ENCODE data around the gene SLC1A4. TPM values are rescaled to one million over a fixed set of nuclear protein-coding genes. Genes with fewer than 3 reads are reported as not detected.
A peak's percentile ranks its signal among the peaks of the same experiment; 100 is the strongest.
"Not testable (repeated sequence)": the region's sequence is repeated elsewhere in the genome, so short reads cannot be mapped to it uniquely, and the experiment has no call there.

Gene SLC1A4
- total RNA-seq, 2 donors from 2014 or later, result 0.07 to 1.9 TPM

DNA sequence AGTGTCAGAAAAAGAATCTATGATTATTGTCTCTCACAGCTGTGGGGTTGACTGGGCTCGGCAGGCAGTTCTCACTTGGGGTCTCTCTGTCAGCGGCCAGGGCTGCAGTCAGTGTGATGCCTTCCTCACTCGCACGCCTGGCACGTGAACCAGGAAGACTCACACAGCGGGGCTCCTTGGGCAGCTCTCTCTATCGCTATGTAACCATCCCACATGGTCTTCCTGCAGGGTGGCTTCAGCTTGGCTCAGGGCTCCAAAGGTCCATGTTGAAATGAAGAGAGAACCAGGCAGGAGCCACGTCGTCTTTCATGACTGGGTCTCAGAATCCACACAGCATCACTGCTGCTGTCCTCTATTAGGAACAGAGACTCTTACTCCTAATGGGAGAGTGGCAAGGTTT lies 30.6 kb upstream of the SLC1A4 start:
- no peak for DNase-seq
- no peak overlapping the region for H3K9ac ChIP-seq (ENCODE audit: extremely low read depth, low read length, poor library complexity, severe bottlenecking)
- no peaks in the 10 kb centered on the region for H3K36me3 Mint-ChIP-seq (ENCODE audit: low read depth)
- H3K36me3 ChIP-seq (ENCODE audit: control insufficient read depth, insufficient read depth, low read length), result no peaks in the 10 kb centered on the region
- peaks cover 5% of the 10 kb centered on the region for H3K9me3 ChIP-seq (ENCODE audit: control insufficient read depth, low read length)
- WGBS, 2 experiments (ENCODE audit: insufficient coverage in 1 of 2, insufficient read length in 1 of 2), result 90 to 93% methylated on average over 5 to 9 of the region's 9 CpGs
- H3K9me3 Mint-ChIP-seq, result peaks cover 4% of the 10 kb centered on the region
- H3K4me1 ChIP-seq (ENCODE audit: control insufficient read depth, insufficient read depth, low read length), result no peaks in the 10 kb centered on the region
- no peak overlapping the region for H3K4me3 Mint-ChIP-seq
- H3K27ac Mint-ChIP-seq, result no peak overlapping the region
- peaks cover 2% of the 10 kb centered on the region for H3K27me3 Mint-ChIP-seq (ENCODE audit: insufficient read depth)
- TF ChIP-seq CTCF (conservative IDR thresholded peaks at IDR 0.05), result no peak
- H3K4me1 Mint-ChIP-seq, result no peaks in the 10 kb centered on the region
- no peak overlapping the region for H3K4me3 ChIP-seq (ENCODE audit: low read length)
- no peaks in the 10 kb centered on the region for H3K27me3 ChIP-seq (ENCODE audit: control insufficient read depth, insufficient read depth, low read length, poor library complexity, severe bottlenecking)
- no peak overlapping the region for H3K27ac ChIP-seq (ENCODE audit: low read depth, low read length)

DNA sequence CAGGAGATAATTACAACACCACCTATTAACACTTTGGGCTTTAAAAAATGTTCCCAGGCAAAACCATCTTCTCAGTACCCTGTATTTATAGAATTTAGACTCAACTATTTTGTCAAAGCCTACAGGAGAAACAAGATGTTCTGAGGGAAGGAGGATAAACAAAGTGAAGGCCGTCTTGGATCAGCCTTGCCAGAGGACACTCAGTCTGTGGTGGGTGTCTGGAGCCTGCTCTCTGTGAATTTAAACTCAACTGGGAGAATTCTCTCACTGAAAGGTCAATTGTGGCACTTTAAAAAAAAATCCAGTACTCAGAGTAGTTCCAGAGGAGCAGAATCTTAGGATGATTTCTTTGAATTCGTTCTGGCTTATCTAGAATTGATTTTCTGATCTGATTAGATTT lies 28.4 kb upstream of the SLC1A4 start:
- TF ChIP-seq CTCF (conservative IDR thresholded peaks at IDR 0.05), result no peak
- no peak for DNase-seq
- H3K4me1 ChIP-seq (ENCODE audit: control insufficient read depth, insufficient read depth, low read length), result no peaks in the 10 kb centered on the region
- no peak overlapping the region for H3K27ac ChIP-seq (ENCODE audit: low read depth, low read length)
- H3K36me3 Mint-ChIP-seq (ENCODE audit: low read depth), result no peaks in the 10 kb centered on the region
- H3K9me3 ChIP-seq (ENCODE audit: control insufficient read depth, low read length), result no peaks in the 10 kb centered on the region
- WGBS, 2 experiments (ENCODE audit: insufficient coverage in 1 of 2, insufficient read length in 1 of 2), result 89 to 100% methylated on average over 2 of the region's 2 CpGs
- no peaks in the 10 kb centered on the region for H3K36me3 ChIP-seq (ENCODE audit: control insufficient read depth, insufficient read depth, low read length)
- no peaks in the 10 kb centered on the region for H3K9me3 Mint-ChIP-seq
- no peaks in the 10 kb centered on the region for H3K27me3 ChIP-seq (ENCODE audit: control insufficient read depth, insufficient read depth, low read length, poor library complexity, severe bottlenecking)
- H3K4me3 Mint-ChIP-seq, result no peak overlapping the region
- H3K4me1 Mint-ChIP-seq, result no peaks in the 10 kb centered on the region
- no peak overlapping the region for H3K4me3 ChIP-seq (ENCODE audit: low read length)
- H3K27me3 Mint-ChIP-seq (ENCODE audit: insufficient read depth), result peaks cover 2% of the 10 kb centered on the region
- H3K9ac ChIP-seq (ENCODE audit: extremely low read depth, low read length, poor library complexity, severe bottlenecking), result no peak overlapping the region
- H3K27ac Mint-ChIP-seq, result no peak overlapping the region

DNA sequence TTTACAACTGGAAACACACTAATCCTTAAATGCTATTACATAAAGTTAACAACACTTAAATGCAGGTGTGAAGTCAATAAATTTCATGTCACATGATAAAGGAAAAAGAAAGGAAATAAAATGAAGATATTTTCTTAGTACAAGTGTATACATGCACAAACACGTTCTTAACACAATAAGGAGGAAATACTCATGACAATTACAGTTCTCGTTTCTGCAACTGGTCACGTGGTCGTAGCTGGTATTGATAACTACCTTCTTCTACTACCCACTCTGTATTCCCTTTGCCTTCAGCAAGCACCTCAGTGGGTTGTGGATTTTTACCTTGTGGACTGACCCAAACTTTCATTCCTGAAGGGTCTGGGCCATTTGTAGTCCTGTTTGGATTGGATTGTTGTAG lies 26.1 kb upstream of the SLC1A4 start:
- H3K36me3 Mint-ChIP-seq (ENCODE audit: low read depth); H3K27ac ChIP-seq (ENCODE audit: low read depth, low read length); H3K27me3 Mint-ChIP-seq (ENCODE audit: insufficient read depth); H3K4me3 Mint-ChIP-seq; H3K9me3 ChIP-seq (ENCODE audit: control insufficient read depth, low read length); H3K9ac ChIP-seq (ENCODE audit: extremely low read depth, low read length, poor library complexity, severe bottlenecking); H3K4me3 ChIP-seq (ENCODE audit: low read length); H3K27me3 ChIP-seq (ENCODE audit: control insufficient read depth, insufficient read depth, low read length, poor library complexity, severe bottlenecking); DNase-seq; H3K9me3 Mint-ChIP-seq; H3K36me3 ChIP-seq (ENCODE audit: control insufficient read depth, insufficient read depth, low read length); H3K4me1 Mint-ChIP-seq; H3K27ac Mint-ChIP-seq; H3K4me1 ChIP-seq (ENCODE audit: control insufficient read depth, insufficient read depth, low read length): not testable (repeated sequence)
- WGBS, 2 experiments (ENCODE audit: insufficient coverage in 1 of 2, insufficient read length in 1 of 2), result 88 to 93% methylated on average over 3 to 4 of the region's 4 CpGs

DNA sequence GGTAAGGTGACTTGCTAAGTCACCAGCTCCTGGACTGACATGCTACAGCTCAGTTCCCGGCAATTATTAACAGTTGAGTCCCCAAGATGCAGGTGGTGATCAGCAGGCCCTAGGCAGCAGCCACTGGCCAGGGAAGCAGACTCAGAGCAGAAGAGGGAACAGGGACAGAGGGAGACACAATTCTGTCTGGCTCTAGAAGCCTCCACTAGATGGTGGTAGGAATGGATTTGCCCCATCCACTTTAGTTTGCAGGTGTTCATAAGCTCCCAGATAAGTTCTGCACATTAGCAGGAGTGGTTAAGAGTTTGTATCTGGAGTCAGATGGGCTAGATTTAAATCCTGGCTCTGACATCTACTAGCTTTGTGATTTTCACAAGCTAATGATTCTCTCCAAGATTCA lies 25.5 kb upstream of the SLC1A4 start:
- H3K27ac ChIP-seq (ENCODE audit: low read depth, low read length), result no peak overlapping the region
- no peak overlapping the region for H3K9ac ChIP-seq (ENCODE audit: extremely low read depth, low read length, poor library complexity, severe bottlenecking)
- H3K4me3 Mint-ChIP-seq, result no peak overlapping the region
- no peak overlapping the region for H3K27ac Mint-ChIP-seq
- no peak for DNase-seq
- no peaks in the 10 kb centered on the region for H3K27me3 ChIP-seq (ENCODE audit: control insufficient read depth, insufficient read depth, low read length, poor library complexity, severe bottlenecking)
- H3K4me3 ChIP-seq (ENCODE audit: low read length), result no peak overlapping the region
- H3K27me3 Mint-ChIP-seq (ENCODE audit: insufficient read depth), result peaks cover 5% of the 10 kb centered on the region
- no peaks in the 10 kb centered on the region for H3K36me3 Mint-ChIP-seq (ENCODE audit: low read depth)
- no peaks in the 10 kb centered on the region for H3K4me1 Mint-ChIP-seq
- H3K9me3 Mint-ChIP-seq, result peaks cover 2% of the 10 kb centered on the region
- no peaks in the 10 kb centered on the region for H3K9me3 ChIP-seq (ENCODE audit: control insufficient read depth, low read length)
- peak; percentile 47 for TF ChIP-seq CTCF (conservative IDR thresholded peaks at IDR 0.05)
- WGBS, 2 experiments (ENCODE audit: insufficient coverage in 1 of 2, insufficient read length in 1 of 2), result 87% methylated on average over 1 of the region's 1 CpG; no CpG with 5 or more reads in 1 of the 2 experiments
- H3K36me3 ChIP-seq (ENCODE audit: control insufficient read depth, insufficient read depth, low read length), result no peaks in the 10 kb centered on the region
- no peaks in the 10 kb centered on the region for H3K4me1 ChIP-seq (ENCODE audit: control insufficient read depth, insufficient read depth, low read length)
